Ascending aorta (tissue), 2 donors: ENCODE data around the gene ANGPTL1. TPM values are rescaled to one million over a fixed set of nuclear protein-coding genes. Genes with fewer than 3 reads are reported as not detected.
"Not testable (repeated sequence)": the region's sequence is repeated elsewhere in the genome, so short reads cannot be mapped to it uniquely, and the experiment has no call there.

Experiments
- DNase-seq, 2 donors: peaks; one replicate each; pipeline ENCODE4 v3.0.0-alpha.2; 2019; ENCODE audit warnings: low spot score in 2 of 2
- H3K27ac ChIP-seq, 2 donors: fragments of 200-600 bp; sonication (generic); one replicate each; pipeline ENCODE4 v1.5.1; 2016 to 2017; ENCODE audit warnings: mild to moderate bottlenecking in 1 of 2
- H3K27me3 ChIP-seq: fragments of 200-600 bp; sonication (generic); one replicate; pipeline ENCODE4 v1.5.1; 2017
- H3K36me3 ChIP-seq, 2 donors: fragments of 200-600 bp; sonication (generic); one replicate each; pipeline ENCODE4 v1.5.1; 2016
- H3K4me1 ChIP-seq, 2 donors: fragments of 200-600 bp; sonication (generic); one replicate each; pipeline ENCODE4 v1.5.1; 2016 to 2017; ENCODE audit warnings: mild to moderate bottlenecking in 1 of 2
- H3K4me3 ChIP-seq, 2 donors: fragments of 200-600 bp; sonication (generic); one replicate each; pipeline ENCODE4 v1.5.1; 2016 to 2017; ENCODE audit warnings: mild to moderate bottlenecking in 1 of 2
- H3K9me3 ChIP-seq, 2 donors: fragments of 200-600 bp; sonication (generic); one replicate each; pipeline ENCODE4 v1.5.1; 2016
- intact Hi-C: fragments of 100-400 bp; cut with DNase I; formaldehyde crosslinking; loops from one replicate; pipeline ENCODE4 v1.15.1; 2023
- total RNA-seq: library from RNA; depleted of rRNA; stranded (reverse); fragments of >200 nt; gene quantifications from one replicate; pipeline ENCODE4 v1.1.0, GENCODE V29; 2016
- TF ChIP-seq, protein P1 (sequence below), 3 experiments: fragments of 200-600 bp in 2 of 3; fragments of 450-650 bp in 1 of 3; sonication (generic) in 2 of 3; IDR thresholded peaks; one replicate each; pipeline ENCODE4 v1.5.1; 2016 to 2019; ENCODE audit warnings: antibody characterized with exemption in 3 of 3, mild to moderate bottlenecking in 1 of 3, moderate library complexity in 1 of 3

ANGPTL1 gene
- total RNA-seq, 1 donor from 2014 or later, result 30.8 TPM

- TF ChIP-seq, protein P1, sequence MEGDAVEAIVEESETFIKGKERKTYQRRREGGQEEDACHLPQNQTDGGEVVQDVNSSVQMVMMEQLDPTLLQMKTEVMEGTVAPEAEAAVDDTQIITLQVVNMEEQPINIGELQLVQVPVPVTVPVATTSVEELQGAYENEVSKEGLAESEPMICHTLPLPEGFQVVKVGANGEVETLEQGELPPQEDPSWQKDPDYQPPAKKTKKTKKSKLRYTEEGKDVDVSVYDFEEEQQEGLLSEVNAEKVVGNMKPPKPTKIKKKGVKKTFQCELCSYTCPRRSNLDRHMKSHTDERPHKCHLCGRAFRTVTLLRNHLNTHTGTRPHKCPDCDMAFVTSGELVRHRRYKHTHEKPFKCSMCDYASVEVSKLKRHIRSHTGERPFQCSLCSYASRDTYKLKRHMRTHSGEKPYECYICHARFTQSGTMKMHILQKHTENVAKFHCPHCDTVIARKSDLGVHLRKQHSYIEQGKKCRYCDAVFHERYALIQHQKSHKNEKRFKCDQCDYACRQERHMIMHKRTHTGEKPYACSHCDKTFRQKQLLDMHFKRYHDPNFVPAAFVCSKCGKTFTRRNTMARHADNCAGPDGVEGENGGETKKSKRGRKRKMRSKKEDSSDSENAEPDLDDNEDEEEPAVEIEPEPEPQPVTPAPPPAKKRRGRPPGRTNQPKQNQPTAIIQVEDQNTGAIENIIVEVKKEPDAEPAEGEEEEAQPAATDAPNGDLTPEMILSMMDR (IDR thresholded peaks at IDR 0.05), result no peak
- no peak overlapping the region for H3K27ac ChIP-seq
- no peak for DNase-seq
- H3K27me3 ChIP-seq, result no peaks in the 10 kb centered on the region
- intact Hi-C loops, result no loop called here
- H3K9me3 ChIP-seq, result no peaks in the 10 kb centered on the region
- no peak overlapping the region for H3K4me3 ChIP-seq
- H3K36me3 ChIP-seq, result no peaks in the 10 kb centered on the region
- no peaks in the 10 kb centered on the region for H3K4me1 ChIP-seq
Measured at GRCh38 chr1:178849918-178850317, 21.0 kb downstream of the ANGPTL1 start.

DNA sequence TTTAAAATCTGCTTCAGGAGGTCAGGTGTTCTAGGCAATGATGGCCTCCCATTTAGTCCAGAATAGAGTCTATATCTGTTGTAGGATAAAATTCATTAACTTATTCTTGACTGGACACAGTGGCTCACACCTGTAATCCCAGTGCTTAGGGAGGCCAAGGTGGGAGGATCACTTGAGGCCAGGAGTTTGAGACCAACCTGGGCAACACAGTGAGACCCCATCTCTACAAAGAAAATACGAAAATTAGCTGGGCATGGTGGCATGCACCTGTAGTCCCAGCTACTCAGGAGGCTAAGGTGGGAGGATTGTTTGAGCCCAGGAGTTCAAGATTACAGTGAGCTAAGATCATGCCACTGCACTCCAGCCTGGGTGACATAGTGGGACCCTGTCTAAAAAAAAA lies 23.0 kb downstream of the ANGPTL1 start:
- H3K27me3 ChIP-seq, H3K27ac ChIP-seq, H3K4me1 ChIP-seq, intact Hi-C loops, H3K36me3 ChIP-seq, H3K4me3 ChIP-seq, DNase-seq, H3K9me3 ChIP-seq: not testable (repeated sequence)

DNA sequence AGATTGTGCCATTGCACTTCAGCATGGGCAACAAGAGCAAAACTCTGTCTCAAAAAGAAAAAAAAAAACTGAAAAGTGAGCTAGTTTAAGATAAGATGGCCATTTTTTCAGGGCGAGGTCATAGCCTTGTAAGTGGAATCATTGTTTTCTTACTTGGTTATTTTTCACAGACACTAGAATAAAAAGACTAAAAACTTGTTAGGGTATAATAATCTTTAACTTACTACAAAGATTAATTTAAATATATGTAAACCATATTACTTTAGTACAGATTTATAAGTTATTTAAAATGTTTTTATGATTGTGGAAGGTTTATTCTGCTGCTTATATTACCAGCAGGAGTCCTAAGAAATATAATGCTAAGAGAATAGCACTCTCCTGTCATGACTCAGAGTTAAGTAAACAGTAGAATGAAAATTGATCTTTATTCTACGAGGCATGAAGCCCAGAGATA lies 23.5 kb downstream of the ANGPTL1 start:
- TF ChIP-seq, protein P1 (IDR thresholded peaks at IDR 0.05), result no peak
- H3K4me3 ChIP-seq, result no peak overlapping the region
- no peak for DNase-seq
- no peak overlapping the region for H3K27ac ChIP-seq
- no peaks in the 10 kb centered on the region for H3K36me3 ChIP-seq
- intact Hi-C loops, result no loop called here
- H3K27me3 ChIP-seq, result no peaks in the 10 kb centered on the region
- H3K4me1 ChIP-seq, result no peaks in the 10 kb centered on the region
- no peaks in the 10 kb centered on the region for H3K9me3 ChIP-seq

- intact Hi-C loops, result no loop called here
- H3K4me1 ChIP-seq, result no peaks in the 10 kb centered on the region
- no peaks in the 10 kb centered on the region for H3K27me3 ChIP-seq
- DNase-seq, result no peak
- no peaks in the 10 kb centered on the region for H3K36me3 ChIP-seq
- H3K27ac ChIP-seq, result no peak overlapping the region
- no peak overlapping the region for H3K4me3 ChIP-seq
- TF ChIP-seq, protein P1 (IDR thresholded peaks at IDR 0.05), result no peak
- H3K9me3 ChIP-seq, result no peaks in the 10 kb centered on the region
Measured at GRCh38 chr1:178846306-178846705, 24.6 kb downstream of the ANGPTL1 start.

- no peak overlapping the region for H3K27ac ChIP-seq
- H3K9me3 ChIP-seq, result no peaks in the 10 kb centered on the region
- intact Hi-C loops, result no loop called here
- H3K27me3 ChIP-seq, result no peaks in the 10 kb centered on the region
- H3K4me3 ChIP-seq, result no peak overlapping the region
- no peak for DNase-seq
- TF ChIP-seq, protein P1 (IDR thresholded peaks at IDR 0.05), result no peak
- no peaks in the 10 kb centered on the region for H3K36me3 ChIP-seq
- H3K4me1 ChIP-seq, result no peaks in the 10 kb centered on the region
Measured at GRCh38 chr1:178844436-178844835, 26.4 kb downstream of the ANGPTL1 start.

DNA sequence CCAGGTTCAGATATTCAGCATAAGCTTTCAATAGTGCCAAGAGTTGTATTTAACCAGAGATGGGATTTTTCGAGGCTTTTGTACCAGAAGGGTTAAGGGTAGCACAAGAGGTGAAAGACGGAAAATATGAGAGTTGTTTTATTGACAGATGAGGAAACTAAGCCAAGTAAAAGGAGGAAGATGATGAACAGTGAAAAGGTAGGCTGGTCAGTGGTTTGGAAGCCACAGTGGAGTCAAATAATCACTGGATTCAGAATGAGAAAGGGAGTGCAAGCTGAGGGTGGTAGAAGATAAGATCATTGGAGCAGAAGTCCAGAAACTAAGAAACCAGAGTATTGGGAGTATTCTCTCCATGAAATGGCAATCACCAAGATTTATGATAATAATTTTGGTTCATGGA lies 45.7 kb downstream of the ANGPTL1 start:
- Histone ChIP-seq H3K27ac (no peak overlapping the region), H3K9me3 (no peaks in the 10 kb centered on the region), H3K4me1 (no peaks in the 10 kb centered on the region), H3K27me3 (no peaks in the 10 kb centered on the region), H3K36me3 (no peaks in the 10 kb centered on the region), H3K4me3 (no peak overlapping the region)
- intact Hi-C loops, result no loop called here
- TF ChIP-seq, protein P1 (IDR thresholded peaks at IDR 0.05), result no peak
- DNase-seq, result no peak
